MG63 (cell line): ENCODE results near the gene DDX51. TPM values are rescaled to one million over a fixed set of nuclear protein-coding genes. Genes with fewer than 3 reads are reported as not detected.

Experiments used
- DNase-seq: peaks from one replicate; pipeline ENCODE4 v3.0.0-alpha.2; 2020
- H3K27me3 ChIP-seq: fragments of 250-450 bp; sonication (Bioruptor Pico); 2 replicates; pipeline ENCODE4 v1.5.1; 2020; ENCODE audit warnings: mild to moderate bottlenecking, moderate library complexity
- H3K36me3 ChIP-seq: fragments of 250-450 bp; sonication (Bioruptor Pico); 2 replicates; pipeline ENCODE4 v1.5.1; 2020; ENCODE audit warnings: mild to moderate bottlenecking, moderate library complexity
- H3K4me3 ChIP-seq: fragments of 250-450 bp; sonication (Bioruptor Pico); 2 replicates; pipeline ENCODE4 v1.5.1; 2020; ENCODE audit warnings: mild to moderate bottlenecking, moderate library complexity
- H3K9me3 ChIP-seq: fragments of 250-450 bp; sonication (Bioruptor Pico); 2 replicates; pipeline ENCODE4 v1.5.1; 2020; ENCODE audit warnings: mild to moderate bottlenecking, moderate library complexity
- total RNA-seq: library from RNA; depleted of rRNA; stranded (reverse); fragments of >200 nt; shearing (Covaris generic); gene quantifications from 2 replicates; pipeline ENCODE4 v1.2.3, GENCODE V29; 2014; ENCODE audit warnings: low replicate concordance

DDX51 gene
- total RNA-seq, 1 experiment from 2014 or later = 17.3 TPM

GRCh38 chr12:132171968-132172521 is 27.9 kb upstream of the DDX51 start:
- no peaks in the 10 kb centered on the region; the same call in 1 of the 2 replicates for H3K27me3 ChIP-seq

DNA sequence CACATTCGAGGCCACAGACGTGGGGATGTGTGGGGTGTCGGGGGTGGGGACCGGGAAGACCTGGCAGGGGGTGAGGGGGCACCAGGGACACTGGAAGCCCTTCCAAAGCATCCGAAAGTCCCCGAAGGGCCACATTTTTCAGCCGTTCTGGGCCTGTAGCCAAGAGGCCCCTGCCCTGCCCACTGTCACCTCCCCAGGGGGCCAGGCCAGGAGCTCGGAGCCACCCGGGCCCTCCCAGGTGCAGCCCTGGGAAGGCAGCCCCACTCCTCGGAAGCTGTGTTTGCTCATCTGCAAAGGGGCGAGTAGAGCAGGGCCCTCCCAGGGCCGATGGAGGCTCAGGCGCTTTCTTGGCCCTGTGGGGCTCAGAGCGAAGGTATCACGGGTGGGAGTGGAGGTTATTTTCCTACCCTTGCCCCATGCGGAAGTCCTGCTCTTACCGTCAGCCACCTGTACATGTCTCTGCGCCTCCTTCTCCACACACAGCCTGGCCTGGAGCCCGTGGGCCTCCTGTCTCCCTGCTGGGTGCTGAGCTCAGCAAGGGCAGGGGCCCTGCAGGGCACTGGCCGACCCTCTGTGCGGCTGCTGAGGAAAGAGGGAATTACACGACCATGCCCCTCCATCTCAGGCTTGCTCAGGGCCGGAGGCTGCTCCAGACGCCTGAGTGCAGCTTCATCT is 27.3 kb upstream of the DDX51 start:
- H3K27me3 ChIP-seq = no peaks in the 10 kb centered on the region; the same call in 1 of the 2 replicates
- DNase-seq = no peak
- H3K4me3 ChIP-seq = no peak overlapping the region
- no peaks in the 10 kb centered on the region for H3K9me3 ChIP-seq
- no peaks in the 10 kb centered on the region for H3K36me3 ChIP-seq

More at GRCh38 chr12:132171968-132172521, 27.9 kb upstream of the DDX51 start:
- Histone ChIP-seq H3K36me3 (no peaks in the 10 kb centered on the region), H3K9me3 (no peaks in the 10 kb centered on the region), H3K4me3 (no peak overlapping the region)
- DNase-seq = no peak

- no peaks in the 10 kb centered on the region for H3K9me3 ChIP-seq
- H3K4me3 ChIP-seq = no peak overlapping the region
- no peak for DNase-seq
- H3K36me3 ChIP-seq = no peaks in the 10 kb centered on the region
- no peaks in the 10 kb centered on the region; the same call in 1 of the 2 replicates for H3K27me3 ChIP-seq
These were observed 26.6 kb upstream of the DDX51 start for GRCh38 chr12:132170637-132171292.

DNA sequence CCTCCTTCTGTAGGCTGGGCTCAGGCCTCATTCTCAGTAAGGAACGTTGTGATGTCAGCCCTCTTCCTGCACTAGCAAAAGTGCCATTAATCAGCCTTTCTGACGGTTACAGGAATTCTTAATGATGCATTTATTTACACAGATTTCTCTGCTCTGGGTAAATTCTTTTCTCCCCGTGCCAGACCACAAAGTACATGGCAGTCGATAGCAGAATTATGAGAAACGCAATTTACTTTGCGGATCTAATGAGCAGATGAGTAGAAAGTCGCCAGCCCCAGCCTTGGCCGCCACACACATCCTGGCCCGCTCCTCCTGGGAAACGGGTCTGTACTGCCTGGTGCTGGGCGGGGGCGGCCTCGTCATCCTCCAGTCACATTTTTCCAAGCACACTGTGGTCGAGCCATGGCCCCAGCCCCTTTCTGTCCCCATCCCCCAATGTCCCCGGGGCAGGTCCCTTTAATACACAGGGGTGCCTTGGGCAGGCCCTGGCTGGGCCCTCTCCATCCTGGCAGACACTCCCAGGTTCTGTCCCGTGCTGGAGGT is 26.0 kb upstream of the DDX51 start:
- Histone ChIP-seq H3K36me3 (no peaks in the 10 kb centered on the region), H3K9me3 (no peaks in the 10 kb centered on the region), H3K27me3 (no peaks in the 10 kb centered on the region; the same call in 1 of the 2 replicates), H3K4me3 (no peak overlapping the region)
- peak; percentile 80 for DNase-seq

DNA sequence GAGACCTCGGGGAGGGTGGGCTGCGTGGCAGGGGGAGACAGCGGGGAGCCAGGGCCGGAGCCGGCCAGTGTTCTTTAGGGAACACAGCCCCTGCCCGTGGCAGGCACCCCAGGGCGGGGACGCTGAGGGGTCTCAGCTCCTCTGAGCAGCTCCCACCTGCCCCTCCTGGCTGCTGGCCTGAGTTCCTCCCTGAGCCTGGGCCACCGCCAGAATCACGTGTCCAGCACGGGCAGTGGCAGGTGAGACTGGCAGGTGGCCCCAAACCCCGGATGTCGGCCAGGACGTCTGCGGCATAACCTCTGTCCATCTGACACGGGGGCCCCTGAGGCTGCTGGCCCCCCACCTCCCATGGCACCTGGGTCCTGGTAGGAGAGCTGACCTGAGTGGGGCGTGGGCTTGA is 25.3 kb upstream of the DDX51 start:
- no peaks in the 10 kb centered on the region; the same call in 1 of the 2 replicates for H3K27me3 ChIP-seq
- no peaks in the 10 kb centered on the region for H3K9me3 ChIP-seq
- no peak overlapping the region for H3K4me3 ChIP-seq
- no peaks in the 10 kb centered on the region for H3K36me3 ChIP-seq
- DNase-seq = no peak

GRCh38 chr12:132168311-132169031 is 24.4 kb upstream of the DDX51 start:
- no peak for DNase-seq
- H3K27me3 ChIP-seq = no peaks in the 10 kb centered on the region; the same call in 1 of the 2 replicates
- no peaks in the 10 kb centered on the region for H3K36me3 ChIP-seq
- no peaks in the 10 kb centered on the region for H3K9me3 ChIP-seq
- no peak overlapping the region for H3K4me3 ChIP-seq

DNA sequence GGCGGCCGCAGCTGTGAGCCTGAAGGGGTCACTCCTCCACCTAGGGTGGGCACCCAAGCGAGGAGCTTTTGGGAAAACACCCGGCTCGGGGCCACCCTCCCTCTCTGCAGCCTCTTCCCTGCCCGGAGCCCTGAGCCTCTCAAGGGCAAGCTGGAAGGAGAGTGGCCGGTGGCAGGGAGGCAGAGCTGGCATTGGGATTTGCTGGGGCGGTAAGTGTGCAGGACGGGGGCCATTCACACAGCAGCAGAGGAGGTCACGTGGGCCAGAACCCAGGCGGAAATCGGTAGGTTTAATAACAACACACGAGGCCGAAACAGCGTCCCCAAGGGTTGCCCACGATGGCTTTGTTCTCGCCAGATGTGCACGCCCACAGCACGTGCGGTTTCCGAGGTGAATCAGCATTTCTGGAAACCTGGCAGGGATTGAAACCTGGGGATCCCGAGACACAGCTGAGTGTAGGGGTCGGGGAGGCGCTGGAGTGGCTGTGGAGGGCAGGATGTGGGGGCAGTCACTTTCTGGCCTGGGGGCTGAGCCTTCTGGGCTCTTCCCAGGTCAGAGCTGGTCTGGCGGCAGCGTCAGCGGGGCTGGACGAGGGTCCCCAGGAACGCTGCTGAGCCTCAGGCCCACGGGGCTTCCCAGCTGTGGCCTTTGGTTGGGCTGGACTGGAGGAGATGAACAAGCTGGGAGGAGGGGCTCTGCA is 23.6 kb upstream of the DDX51 start:
- Histone ChIP-seq H3K36me3 (no peaks in the 10 kb centered on the region), H3K4me3 (no peak overlapping the region), H3K9me3 (no peaks in the 10 kb centered on the region), H3K27me3 (no peaks in the 10 kb centered on the region; the same call in 1 of the 2 replicates)
- no peak for DNase-seq

- Histone ChIP-seq H3K4me3 (no peak overlapping the region), H3K27me3 (no peaks in the 10 kb centered on the region; the same call in 1 of the 2 replicates), H3K9me3 (no peaks in the 10 kb centered on the region), H3K36me3 (no peaks in the 10 kb centered on the region)
- no peak for DNase-seq
These were observed 22.9 kb upstream of the DDX51 start for GRCh38 chr12:132166801-132167591.

GRCh38 chr12:132166093-132166492 is 22.0 kb upstream of the DDX51 start:
- no peaks in the 10 kb centered on the region for H3K36me3 ChIP-seq
- no peak for DNase-seq
- no peaks in the 10 kb centered on the region; the same call in 1 of the 2 replicates for H3K27me3 ChIP-seq
- H3K4me3 ChIP-seq = no peak overlapping the region
- no peaks in the 10 kb centered on the region for H3K9me3 ChIP-seq

GRCh38 chr12:132165584-132165983 is 21.5 kb upstream of the DDX51 start:
- DNase-seq = no peak
- Histone ChIP-seq H3K36me3 (no peaks in the 10 kb centered on the region), H3K9me3 (no peaks in the 10 kb centered on the region), H3K27me3 (no peaks in the 10 kb centered on the region; the same call in 1 of the 2 replicates), H3K4me3 (no peak overlapping the region)

DNA sequence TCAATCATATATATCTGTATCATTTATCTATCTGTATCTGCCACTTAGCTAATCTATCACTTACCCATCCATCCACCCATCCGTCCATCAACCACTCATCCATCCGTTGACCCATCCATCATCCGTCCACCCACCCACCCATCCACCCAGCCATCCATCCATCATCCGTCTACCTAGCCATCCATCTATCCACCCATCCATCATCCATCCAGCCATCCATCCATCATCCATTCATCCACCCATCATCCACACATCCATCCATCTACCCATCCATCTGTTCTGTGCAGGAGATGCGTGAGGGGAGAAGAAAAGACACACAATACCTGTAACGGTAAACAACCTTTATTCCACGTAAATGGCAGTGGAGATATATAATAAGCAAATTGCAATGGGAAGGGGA is 20.3 kb upstream of the DDX51 start:
- H3K4me3 ChIP-seq = no peak overlapping the region
- no peaks in the 10 kb centered on the region; the same call in 1 of the 2 replicates for H3K27me3 ChIP-seq
- no peaks in the 10 kb centered on the region for H3K36me3 ChIP-seq
- no peak for DNase-seq
- no peaks in the 10 kb centered on the region for H3K9me3 ChIP-seq

DNA sequence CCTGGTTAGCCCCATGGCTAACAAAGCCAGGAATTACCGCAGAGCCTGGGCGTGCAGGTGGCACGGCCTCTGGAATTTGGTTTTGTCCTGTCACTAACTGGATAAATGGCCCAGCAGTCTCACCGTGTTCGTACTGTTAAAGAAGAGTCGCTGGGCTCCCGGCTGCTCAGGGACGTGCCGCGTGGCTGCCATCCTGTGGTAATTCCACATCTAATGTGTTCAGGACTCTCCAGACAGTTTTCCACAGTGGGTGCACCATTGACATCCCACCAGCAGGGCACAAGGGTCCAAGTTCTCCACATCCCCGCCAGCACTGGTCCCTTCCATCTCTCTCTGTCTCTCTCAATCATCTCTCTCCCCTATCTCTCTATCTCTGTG is 19.8 kb upstream of the DDX51 start:
- H3K27me3 ChIP-seq = no peaks in the 10 kb centered on the region; the same call in 1 of the 2 replicates
- H3K4me3 ChIP-seq = no peak overlapping the region
- no peak for DNase-seq
- no peaks in the 10 kb centered on the region for H3K36me3 ChIP-seq
- no peaks in the 10 kb centered on the region for H3K9me3 ChIP-seq

DNA sequence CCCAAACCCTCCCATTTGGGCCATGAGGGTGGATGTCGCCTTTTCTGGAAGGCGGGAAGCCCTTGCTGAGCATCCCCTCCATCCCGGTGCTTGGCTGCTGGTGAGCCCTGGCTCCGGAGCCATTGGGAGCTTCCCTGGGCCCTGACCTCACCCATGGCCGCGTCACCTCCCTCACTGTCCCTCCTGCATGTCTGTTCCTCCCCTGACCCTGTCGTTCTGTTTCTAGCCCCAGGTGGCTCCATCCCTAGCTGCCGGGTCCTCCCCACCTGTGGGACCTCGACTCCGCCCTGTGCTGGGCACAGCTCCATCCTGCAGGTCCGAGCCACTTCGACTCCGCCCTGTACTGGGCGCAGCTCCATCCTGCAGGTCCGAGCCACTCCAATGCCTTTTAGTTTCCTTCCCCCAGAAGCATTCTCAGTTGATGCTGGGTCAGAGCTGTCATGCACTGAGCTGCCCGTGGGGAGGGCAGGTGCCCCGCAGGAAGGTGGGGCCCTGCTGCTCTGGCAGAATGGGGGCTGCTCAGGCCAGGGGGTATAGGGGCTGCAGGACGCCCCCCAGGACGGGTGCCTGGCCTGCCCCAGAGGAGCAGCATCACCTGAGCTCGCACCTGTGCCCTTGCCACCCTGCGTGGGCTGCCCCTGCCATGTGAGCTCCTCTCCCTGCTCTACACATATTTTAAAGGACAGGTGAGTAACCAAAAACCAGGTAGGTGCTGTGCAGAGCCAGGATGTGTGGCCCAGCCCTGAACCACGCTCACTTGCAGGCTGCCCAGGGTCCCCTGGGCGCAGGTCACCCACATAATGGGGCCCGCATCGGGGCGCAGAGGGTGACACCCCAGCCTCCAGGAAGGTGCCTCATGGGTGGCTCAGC is 19.2 kb upstream of the DDX51 start:
- Histone ChIP-seq H3K36me3 (no peaks in the 10 kb centered on the region), H3K27me3 (no peaks in the 10 kb centered on the region; the same call in 1 of the 2 replicates), H3K9me3 (no peaks in the 10 kb centered on the region), H3K4me3 (peak overlapping the region; percentile 16)
- no peak for DNase-seq

DNA sequence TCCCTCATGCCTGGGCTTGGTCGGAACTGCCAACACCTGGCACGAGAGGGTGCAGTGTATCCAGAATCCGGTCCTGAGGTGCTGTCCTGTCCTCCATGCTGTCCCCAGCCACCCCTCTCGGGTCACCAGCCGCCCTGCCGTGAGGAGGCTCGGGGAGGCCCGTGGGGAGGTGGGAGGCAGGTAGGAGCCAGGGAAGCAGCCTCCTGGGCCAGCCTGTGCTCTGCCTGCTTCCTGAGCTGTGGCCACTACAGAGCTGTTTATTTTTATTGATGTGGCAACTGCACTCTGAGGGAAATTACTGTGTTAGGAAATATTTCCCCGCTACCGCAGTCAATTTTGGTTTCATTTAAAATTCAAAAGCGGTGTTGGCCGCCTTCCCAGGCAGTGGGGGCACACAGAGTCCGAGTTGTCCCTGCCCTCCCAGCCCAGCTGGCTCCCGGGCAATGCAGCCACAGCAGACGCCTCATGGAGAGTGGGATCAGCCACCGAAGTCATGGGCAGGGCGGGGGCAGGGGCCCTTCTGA is 18.5 kb upstream of the DDX51 start:
- DNase-seq = peak; percentile 84
- Histone ChIP-seq H3K27me3 (no peaks in the 10 kb centered on the region; the same call in 1 of the 2 replicates), H3K36me3 (peaks cover 6% of the 10 kb centered on the region), H3K4me3 (peak overlapping the region; percentile 16), H3K9me3 (no peaks in the 10 kb centered on the region)
